Measurements from ENCODE around the gene KCNIP1.

DNA sequence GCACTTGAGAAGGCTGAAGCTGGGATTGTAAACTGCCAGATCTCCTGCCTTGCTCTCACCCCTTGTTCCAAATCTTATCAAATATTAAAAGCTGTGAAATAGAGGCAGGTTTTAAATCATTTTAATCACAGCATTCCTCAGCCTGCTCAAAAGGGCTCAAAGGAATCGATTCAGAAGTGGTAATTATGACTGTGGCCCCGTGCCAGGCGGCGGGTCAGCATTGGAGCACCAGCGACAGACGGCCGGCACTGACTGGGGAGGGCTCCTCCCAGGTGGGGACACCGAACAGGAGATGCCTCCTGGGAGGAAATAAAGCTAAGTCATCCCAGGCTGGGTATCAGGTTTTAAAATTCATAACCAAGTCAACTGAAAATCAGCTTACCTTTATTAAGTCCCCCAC, 66.7 kb downstream of the KCNIP1 start:
- TF ChIP-seq POLR2AphosphoS5 (IDR thresholded peaks at IDR 0.05; ENCODE audit: low read depth, low read length) = no peak
- TF ChIP-seq, protein P1, sequence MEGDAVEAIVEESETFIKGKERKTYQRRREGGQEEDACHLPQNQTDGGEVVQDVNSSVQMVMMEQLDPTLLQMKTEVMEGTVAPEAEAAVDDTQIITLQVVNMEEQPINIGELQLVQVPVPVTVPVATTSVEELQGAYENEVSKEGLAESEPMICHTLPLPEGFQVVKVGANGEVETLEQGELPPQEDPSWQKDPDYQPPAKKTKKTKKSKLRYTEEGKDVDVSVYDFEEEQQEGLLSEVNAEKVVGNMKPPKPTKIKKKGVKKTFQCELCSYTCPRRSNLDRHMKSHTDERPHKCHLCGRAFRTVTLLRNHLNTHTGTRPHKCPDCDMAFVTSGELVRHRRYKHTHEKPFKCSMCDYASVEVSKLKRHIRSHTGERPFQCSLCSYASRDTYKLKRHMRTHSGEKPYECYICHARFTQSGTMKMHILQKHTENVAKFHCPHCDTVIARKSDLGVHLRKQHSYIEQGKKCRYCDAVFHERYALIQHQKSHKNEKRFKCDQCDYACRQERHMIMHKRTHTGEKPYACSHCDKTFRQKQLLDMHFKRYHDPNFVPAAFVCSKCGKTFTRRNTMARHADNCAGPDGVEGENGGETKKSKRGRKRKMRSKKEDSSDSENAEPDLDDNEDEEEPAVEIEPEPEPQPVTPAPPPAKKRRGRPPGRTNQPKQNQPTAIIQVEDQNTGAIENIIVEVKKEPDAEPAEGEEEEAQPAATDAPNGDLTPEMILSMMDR (IDR thresholded peaks at IDR 0.05) = no peak

All from Panc1 (cell line).